ENCODE data around the gene ZIC2. TPM values are rescaled to one million over a fixed set of nuclear protein-coding genes. Genes with fewer than 3 reads are reported as not detected.
A peak's percentile ranks its signal among the peaks of the same experiment; 100 is the strongest.

ZIC2 gene
- total RNA-seq, 4 donors from 2014 or later = not detected

- Histone ChIP-seq H3K27ac (no peak overlapping the region), H3K9me3 (peaks cover 0 to 2% (median 0%) of the 10 kb centered on the region in 4 donors), H3K4me1 (peaks cover 4 to 30% (median 13%) of the 10 kb centered on the region in 4 donors), H3K27me3 (peaks cover 0 to 46% of the 10 kb centered on the region in 2 donors), H3K36me3 (no peaks in the 10 kb centered on the region), H3K4me3 (no peak overlapping the region)
- DNase-seq = no peak
- no peak for TF ChIP-seq CTCF (IDR thresholded peaks at IDR 0.05)
- no peak for TF ChIP-seq POLR2A (IDR thresholded peaks at IDR 0.05)
Observed at GRCh38 chr13:99966064-99966805, 15.3 kb upstream of the ZIC2 start.

GRCh38 chr13:99967498-99967868, 14.1 kb upstream of the ZIC2 start:
- peaks cover 0 to 53% of the 10 kb centered on the region in 2 donors for H3K27me3 ChIP-seq
- H3K36me3 ChIP-seq = no peaks in the 10 kb centered on the region
- peaks cover 5 to 37% (median 13%) of the 10 kb centered on the region in 4 donors for H3K4me1 ChIP-seq
- no peak overlapping the region for H3K27ac ChIP-seq
- no peak overlapping the region for H3K4me3 ChIP-seq
- peaks cover 0 to 8% (median 0%) of the 10 kb centered on the region in 4 donors for H3K9me3 ChIP-seq
- no peak for DNase-seq
- no peak for TF ChIP-seq POLR2A (IDR thresholded peaks at IDR 0.05)
- no peak for TF ChIP-seq CTCF (IDR thresholded peaks at IDR 0.05)

GRCh38 chr13:99967869-99968520, 13.6 kb upstream of the ZIC2 start:
- Histone ChIP-seq H3K4me1 (peaks cover 5 to 37% (median 13%) of the 10 kb centered on the region in 4 donors), H3K4me3 (peak overlapping the region in 3 of 4 donors; percentile 24 to 41 (median 35)), H3K9me3 (peaks cover 0 to 8% (median 0%) of the 10 kb centered on the region in 4 donors), H3K36me3 (no peaks in the 10 kb centered on the region), H3K27me3 (peaks cover 0 to 58% of the 10 kb centered on the region in 2 donors), H3K27ac (no peak overlapping the region)
- peak in 1 of 3 donors; percentile 38 for DNase-seq
- TF ChIP-seq POLR2A (IDR thresholded peaks at IDR 0.05) (no peak), CTCF (IDR thresholded peaks at IDR 0.05) (no peak)

- peak in 1 of 3 donors; percentile 47 for DNase-seq
- TF ChIP-seq POLR2A (IDR thresholded peaks at IDR 0.05) = no peak
- TF ChIP-seq CTCF (IDR thresholded peaks at IDR 0.05) = no peak
- H3K9me3 ChIP-seq = peaks cover 0 to 8% (median 0%) of the 10 kb centered on the region in 4 donors
Observed at GRCh38 chr13:99968521-99969452, 12.8 kb upstream of the ZIC2 start.

GRCh38 chr13:99969453-99969918, 12.1 kb upstream of the ZIC2 start:
- peaks cover 5 to 37% (median 13%) of the 10 kb centered on the region in 4 donors for H3K4me1 ChIP-seq
- H3K9me3 ChIP-seq = peaks cover 0 to 8% (median 0%) of the 10 kb centered on the region in 4 donors
- no peak for TF ChIP-seq POLR2A (IDR thresholded peaks at IDR 0.05)
- H3K4me3 ChIP-seq = peak overlapping the region in 3 of 4 donors; percentile 41 to 45 (median 44)
- no peaks in the 10 kb centered on the region for H3K36me3 ChIP-seq
- H3K27me3 ChIP-seq = peaks cover 0 to 71% of the 10 kb centered on the region in 2 donors
- no peak overlapping the region for H3K27ac ChIP-seq
- peak in 1 of 3 donors; percentile 38 for DNase-seq

More at GRCh38 chr13:99968521-99969452, 12.8 kb upstream of the ZIC2 start:
- Histone ChIP-seq H3K4me3 (peak overlapping the region in 3 of 4 donors; percentile 24 to 41 (median 35)), H3K27ac (no peak overlapping the region), H3K27me3 (peaks cover 0 to 66% of the 10 kb centered on the region in 2 donors), H3K36me3 (no peaks in the 10 kb centered on the region), H3K4me1 (peaks cover 5 to 37% (median 13%) of the 10 kb centered on the region in 4 donors)
